Glutamatergic neuron (in vitro differentiated cells): Measurements from ENCODE around the gene GNAS. TPM values are rescaled to one million over a fixed set of nuclear protein-coding genes. Genes with fewer than 3 reads are reported as not detected.

Source experiments
- DNase-seq: peaks from one replicate; pipeline ENCODE4 v3.0.0; 2022
- H3K27ac Mint-ChIP-seq: one replicate; pipeline ENCODE4 v1.8.0; 2020; ENCODE audit warnings: mild to moderate bottlenecking, mixed read lengths, inconsistent platforms; ENCODE audit not compliant: unreplicated experiment
- H3K27me3 Mint-ChIP-seq: one replicate; pipeline ENCODE4 v1.8.0; 2020; ENCODE audit warnings: mild to moderate bottlenecking, moderate library complexity, mixed read lengths, inconsistent platforms; ENCODE audit not compliant: unreplicated experiment
- H3K36me3 Mint-ChIP-seq: one replicate; pipeline ENCODE4 v1.8.0; 2020; ENCODE audit warnings: mild to moderate bottlenecking, mixed read lengths, inconsistent platforms; ENCODE audit not compliant: unreplicated experiment
- H3K4me1 Mint-ChIP-seq: one replicate; pipeline ENCODE4 v1.8.0; 2020; ENCODE audit warnings: mild to moderate bottlenecking, low read depth, mixed read lengths, inconsistent platforms; ENCODE audit not compliant: unreplicated experiment
- H3K4me3 Mint-ChIP-seq: one replicate; pipeline ENCODE4 v1.8.0; 2020; ENCODE audit warnings: mild to moderate bottlenecking, mixed read lengths, inconsistent platforms; ENCODE audit not compliant: unreplicated experiment
- H3K9me3 Mint-ChIP-seq: one replicate; pipeline ENCODE4 v1.8.0; 2020; ENCODE audit warnings: mild to moderate bottlenecking, moderate library complexity, mixed read lengths, inconsistent platforms; ENCODE audit not compliant: unreplicated experiment
- total RNA-seq: library from RNA; stranded (reverse); fragmentation: NEBNext Ultra II Directional; extraction: Animal tissue kit (Norgen Biotek cat#: 25700); gene quantifications from one replicate; pipeline ENCODE4 v1.2.1, GENCODE V29; 2021; ENCODE audit not compliant: unreplicated experiment
- TF ChIP-seq, protein P1 (sequence below): fragments of 200-600 bp; sonication (generic); IDR thresholded peaks from one replicate; pipeline ENCODE4 v1.5.0; 2021; ENCODE audit not compliant: partially characterized antibody, unreplicated experiment

GNAS gene
- total RNA-seq, 1 donor from 2014 or later, result 1,989 TPM

DNA sequence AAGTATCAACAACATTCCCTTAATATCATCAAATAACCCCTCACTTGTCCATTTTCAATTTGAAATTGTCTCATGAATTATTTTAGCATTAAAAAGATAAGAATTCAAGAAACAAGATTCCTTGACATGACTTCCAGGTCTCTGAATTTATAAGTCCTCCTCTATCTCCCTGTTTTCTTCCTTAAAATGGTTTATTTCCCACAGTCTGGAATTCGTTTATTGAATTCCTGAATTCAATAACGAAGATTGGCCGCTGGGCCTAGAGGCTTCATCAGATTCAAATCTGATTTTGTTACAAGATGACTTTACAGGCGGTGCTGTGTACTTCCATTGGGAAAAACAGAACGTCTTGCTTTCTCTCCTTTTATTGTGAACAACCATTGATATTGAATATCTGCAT is 79.7 kb downstream of the GNAS start:
- Mint-ChIP-seq H3K36me3 (peaks cover 7% of the 10 kb centered on the region), H3K4me1 (no peaks in the 10 kb centered on the region), H3K27me3 (no peaks in the 10 kb centered on the region), H3K4me3 (no peak overlapping the region), H3K27ac (no peak overlapping the region), H3K9me3 (peaks cover 2% of the 10 kb centered on the region)
- TF ChIP-seq, protein P1, sequence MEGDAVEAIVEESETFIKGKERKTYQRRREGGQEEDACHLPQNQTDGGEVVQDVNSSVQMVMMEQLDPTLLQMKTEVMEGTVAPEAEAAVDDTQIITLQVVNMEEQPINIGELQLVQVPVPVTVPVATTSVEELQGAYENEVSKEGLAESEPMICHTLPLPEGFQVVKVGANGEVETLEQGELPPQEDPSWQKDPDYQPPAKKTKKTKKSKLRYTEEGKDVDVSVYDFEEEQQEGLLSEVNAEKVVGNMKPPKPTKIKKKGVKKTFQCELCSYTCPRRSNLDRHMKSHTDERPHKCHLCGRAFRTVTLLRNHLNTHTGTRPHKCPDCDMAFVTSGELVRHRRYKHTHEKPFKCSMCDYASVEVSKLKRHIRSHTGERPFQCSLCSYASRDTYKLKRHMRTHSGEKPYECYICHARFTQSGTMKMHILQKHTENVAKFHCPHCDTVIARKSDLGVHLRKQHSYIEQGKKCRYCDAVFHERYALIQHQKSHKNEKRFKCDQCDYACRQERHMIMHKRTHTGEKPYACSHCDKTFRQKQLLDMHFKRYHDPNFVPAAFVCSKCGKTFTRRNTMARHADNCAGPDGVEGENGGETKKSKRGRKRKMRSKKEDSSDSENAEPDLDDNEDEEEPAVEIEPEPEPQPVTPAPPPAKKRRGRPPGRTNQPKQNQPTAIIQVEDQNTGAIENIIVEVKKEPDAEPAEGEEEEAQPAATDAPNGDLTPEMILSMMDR, result no peak
- no peak for DNase-seq

DNA sequence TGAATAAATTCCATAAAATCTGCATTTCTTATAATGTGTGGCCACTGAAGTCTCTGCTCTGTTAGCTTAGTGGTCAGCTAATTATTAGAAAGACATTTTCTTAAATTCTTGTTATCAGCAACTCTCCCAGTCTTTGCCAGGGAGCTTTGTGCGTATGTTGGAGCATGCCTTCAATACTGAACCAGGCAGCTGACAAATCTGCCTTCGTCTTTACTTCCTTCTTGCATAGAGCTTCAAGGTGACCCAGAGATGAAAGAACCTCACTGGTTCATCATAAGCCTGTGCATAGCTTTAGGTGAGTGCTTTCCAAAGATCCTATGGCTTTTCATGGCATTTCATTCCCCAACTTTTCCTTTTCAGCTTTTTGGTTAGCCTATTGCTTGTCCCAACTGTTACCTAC is 85.6 kb downstream of the GNAS start:
- Mint-ChIP-seq H3K9me3 (peaks cover 1% of the 10 kb centered on the region), H3K27me3 (no peaks in the 10 kb centered on the region), H3K36me3 (peaks cover 7% of the 10 kb centered on the region), H3K27ac (no peak overlapping the region), H3K4me3 (no peak overlapping the region), H3K4me1 (no peaks in the 10 kb centered on the region)
- DNase-seq, result no peak
- TF ChIP-seq, protein P1, result no peak

DNA sequence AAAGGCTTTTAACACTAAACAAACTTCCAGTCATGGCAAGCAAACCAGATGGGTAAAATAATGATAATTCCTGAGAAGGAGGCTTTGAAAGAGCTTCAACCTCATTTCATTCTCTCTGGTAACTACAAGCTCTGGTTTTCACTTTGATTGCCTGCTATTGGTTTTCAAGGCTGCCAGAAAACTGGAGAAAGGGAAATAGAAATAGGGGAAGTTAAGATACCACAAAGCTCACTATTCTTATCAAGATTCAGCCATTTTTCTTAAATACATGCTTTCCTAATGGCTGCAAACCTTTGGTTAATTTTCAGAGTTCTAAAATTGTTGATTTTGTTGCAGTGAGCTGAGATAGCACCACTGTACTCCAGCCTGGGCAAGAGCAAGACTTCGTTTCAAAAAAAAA is 86.0 kb downstream of the GNAS start:
- Mint-ChIP-seq H3K27ac (no peak overlapping the region), H3K36me3 (peaks cover 7% of the 10 kb centered on the region), H3K4me3 (no peak overlapping the region), H3K27me3 (no peaks in the 10 kb centered on the region), H3K4me1 (no peaks in the 10 kb centered on the region), H3K9me3 (peaks cover 1% of the 10 kb centered on the region)
- TF ChIP-seq, protein P1, result no peak
- DNase-seq, result no peak

DNA sequence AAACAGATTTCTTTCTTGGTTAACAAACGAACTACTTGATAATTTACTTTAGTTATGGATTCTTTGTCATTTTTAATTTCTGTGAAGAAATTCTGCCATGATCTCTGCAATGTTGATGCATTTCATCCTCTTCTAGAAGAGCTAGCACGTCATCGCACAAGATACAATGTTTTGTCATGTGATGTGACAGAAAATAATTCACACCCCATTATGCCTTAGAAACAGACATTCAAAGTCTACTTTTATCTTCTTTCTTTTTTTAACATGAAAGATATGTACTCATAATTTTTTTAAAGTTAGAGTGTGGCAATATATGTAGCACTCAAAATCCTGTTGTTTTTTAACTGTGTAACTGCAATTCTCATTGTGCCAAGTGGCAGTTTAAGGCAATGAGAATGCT is 89.0 kb downstream of the GNAS start:
- H3K4me3 Mint-ChIP-seq, result no peak overlapping the region

DNA sequence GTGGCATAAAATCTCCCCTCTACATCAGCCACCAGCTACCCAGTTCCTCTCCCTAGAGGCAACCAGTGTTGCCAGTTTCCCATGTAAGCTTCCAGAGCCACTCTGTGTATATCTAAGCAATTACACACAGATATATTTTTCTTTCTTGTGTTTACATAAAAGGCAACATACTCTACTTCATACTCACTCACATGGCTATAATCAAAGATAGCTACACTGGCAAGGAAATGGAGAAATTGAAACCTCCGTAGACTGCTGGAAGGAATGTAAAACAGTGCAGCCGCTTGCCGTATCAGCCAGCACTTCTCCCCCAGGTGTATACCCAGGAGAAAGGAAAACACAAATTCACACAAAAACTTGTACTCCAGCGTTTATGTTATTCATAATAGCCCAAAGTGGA is 90.0 kb downstream of the GNAS start:
- Mint-ChIP-seq H3K4me1 (no peaks in the 10 kb centered on the region), H3K4me3 (no peak overlapping the region), H3K27me3 (no peaks in the 10 kb centered on the region), H3K9me3 (peaks cover 1% of the 10 kb centered on the region), H3K27ac (no peak overlapping the region), H3K36me3 (no peaks in the 10 kb centered on the region)
- DNase-seq, result no peak
- TF ChIP-seq, protein P1, result no peak

More for the DNA sequence above, 89.0 kb downstream of the GNAS start:
- Mint-ChIP-seq H3K36me3 (peaks cover under 1% of the 10 kb centered on the region), H3K27me3 (no peaks in the 10 kb centered on the region), H3K4me1 (no peaks in the 10 kb centered on the region), H3K27ac (no peak overlapping the region), H3K9me3 (peaks cover 1% of the 10 kb centered on the region)
- TF ChIP-seq, protein P1, result no peak
- no peak for DNase-seq
